ENCODE measurements around the gene LIPA.
"Not testable (repeated sequence)": the region's sequence is repeated elsewhere in the genome, so short reads cannot be mapped to it uniquely, and the experiment has no call there.

GRCh38 chr10:89285303-89285702, 33.7 kb upstream of the LIPA start:
- TF ChIP-seq CTCF (IDR thresholded peaks at IDR 0.05); ZNF396 (CRISPR knock-in tag; IDR thresholded peaks at IDR 0.05; ENCODE audit: borderline replicate concordance); CREM (CRISPR knock-in tag; IDR thresholded peaks at IDR 0.05); ZBTB21 (CRISPR knock-in tag; IDR thresholded peaks at IDR 0.05; ENCODE audit: borderline replicate concordance); NFE2L1 (CRISPR knock-in tag; IDR thresholded peaks at IDR 0.05); CBFB (CRISPR knock-in tag; IDR thresholded peaks at IDR 0.05; ENCODE audit: low read depth); E2F4 (CRISPR knock-in tag; IDR thresholded peaks at IDR 0.05; ENCODE audit: borderline replicate concordance, low read depth): not testable (repeated sequence)
